ENCODE data around the gene SLCO3A1. TPM values are rescaled to one million over a fixed set of nuclear protein-coding genes. Genes with fewer than 3 reads are reported as not detected.

SLCO3A1 gene
- total and polyA plus RNA-seq, 10 donors, result 7.5 to 79.5 (median 40.7) TPM

DNA sequence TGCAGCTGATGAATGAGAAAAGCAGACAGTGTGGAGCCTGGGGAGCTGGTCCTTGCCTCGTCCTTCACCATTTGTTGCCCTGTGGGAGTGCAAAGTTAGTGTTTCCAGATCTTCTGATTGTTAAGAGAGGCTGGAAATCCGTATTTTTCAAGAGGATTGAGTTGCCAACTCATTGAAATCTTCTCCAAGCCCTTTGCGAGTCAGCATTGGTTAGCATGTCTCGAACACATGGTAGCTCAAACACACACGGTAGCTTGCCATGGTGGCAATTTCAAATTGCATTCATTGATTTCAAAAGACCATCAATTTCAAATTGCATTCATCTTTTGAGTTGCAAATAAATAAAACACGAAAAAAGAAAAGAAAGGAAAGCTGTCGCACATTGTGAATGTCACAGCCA lies 70.7 kb downstream of the SLCO3A1 start:
- H3K27me3 ChIP-seq (replicated peaks in 1 of 7), result no peaks in the 10 kb centered on the region
- WGBS, 5 donors, result 82 to 90% (median 87%) methylated on average over 7 of the region's 7 CpGs
- intact Hi-C loops (cut with DNase I; ENCODE audit: low total_unique reads), result no loop called here
- TF ChIP-seq, protein P1, sequence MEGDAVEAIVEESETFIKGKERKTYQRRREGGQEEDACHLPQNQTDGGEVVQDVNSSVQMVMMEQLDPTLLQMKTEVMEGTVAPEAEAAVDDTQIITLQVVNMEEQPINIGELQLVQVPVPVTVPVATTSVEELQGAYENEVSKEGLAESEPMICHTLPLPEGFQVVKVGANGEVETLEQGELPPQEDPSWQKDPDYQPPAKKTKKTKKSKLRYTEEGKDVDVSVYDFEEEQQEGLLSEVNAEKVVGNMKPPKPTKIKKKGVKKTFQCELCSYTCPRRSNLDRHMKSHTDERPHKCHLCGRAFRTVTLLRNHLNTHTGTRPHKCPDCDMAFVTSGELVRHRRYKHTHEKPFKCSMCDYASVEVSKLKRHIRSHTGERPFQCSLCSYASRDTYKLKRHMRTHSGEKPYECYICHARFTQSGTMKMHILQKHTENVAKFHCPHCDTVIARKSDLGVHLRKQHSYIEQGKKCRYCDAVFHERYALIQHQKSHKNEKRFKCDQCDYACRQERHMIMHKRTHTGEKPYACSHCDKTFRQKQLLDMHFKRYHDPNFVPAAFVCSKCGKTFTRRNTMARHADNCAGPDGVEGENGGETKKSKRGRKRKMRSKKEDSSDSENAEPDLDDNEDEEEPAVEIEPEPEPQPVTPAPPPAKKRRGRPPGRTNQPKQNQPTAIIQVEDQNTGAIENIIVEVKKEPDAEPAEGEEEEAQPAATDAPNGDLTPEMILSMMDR (IDR thresholded peaks at IDR 0.05 in 8 of 11, conservative IDR thresholded peaks at IDR 0.05 in 3 of 11), result no peak
- TF ChIP-seq POLR2AphosphoS5 (IDR thresholded peaks at IDR 0.05), result no peak
- no peak for TF ChIP-seq POLR2A (IDR thresholded peaks at IDR 0.05)
- no peak overlapping the region for H3K4me3 ChIP-seq
- H3K36me3 ChIP-seq, result no peaks in the 10 kb centered on the region
- peaks cover 3 to 79% (median 20%) of the 10 kb centered on the region in 6 donors for H3K4me1 ChIP-seq
- no peak for DNase-seq
- H3K27ac ChIP-seq, result peak overlapping the region in 4 of 8 donors; percentile 9 to 80 (median 56)
- no peaks in the 10 kb centered on the region for H3K9me3 ChIP-seq

DNA sequence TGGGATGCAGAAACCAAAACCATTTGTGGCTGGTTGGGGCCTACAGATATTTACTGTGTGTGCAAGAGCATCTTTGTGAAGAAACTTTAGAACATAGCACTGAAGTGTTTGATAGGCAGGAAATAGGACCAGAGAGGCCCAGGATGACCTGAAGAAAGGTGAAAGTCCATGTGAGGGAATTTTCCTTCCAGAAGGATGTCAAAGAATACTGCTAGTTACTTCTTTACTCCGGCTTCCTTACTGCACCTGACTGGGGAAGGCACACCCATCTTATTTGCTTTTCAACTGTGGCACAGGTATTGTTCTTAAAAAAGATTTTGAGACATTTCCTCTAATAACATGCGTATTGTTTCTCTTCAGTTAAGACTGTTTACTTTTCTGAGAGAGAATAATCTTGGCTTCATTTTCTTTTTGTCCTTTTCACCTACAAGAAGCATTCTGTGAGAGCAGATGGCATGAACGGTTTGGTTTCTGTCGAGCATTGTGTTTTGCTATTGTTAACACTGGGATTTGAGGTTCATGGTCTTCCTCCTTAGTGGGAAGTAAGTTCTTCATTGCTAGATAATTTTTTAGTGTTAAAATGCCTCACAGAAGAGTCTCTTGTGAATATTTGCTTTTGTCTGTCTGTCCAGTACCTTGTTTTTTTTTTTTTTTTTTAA lies 71.5 kb downstream of the SLCO3A1 start:
- TF ChIP-seq POLR2A (IDR thresholded peaks at IDR 0.05) (no peak), POLR2AphosphoS5 (IDR thresholded peaks at IDR 0.05) (no peak)
- TF ChIP-seq, protein P1 (IDR thresholded peaks at IDR 0.05 in 8 of 11, conservative IDR thresholded peaks at IDR 0.05 in 3 of 11), result no peak
- intact Hi-C loops (cut with DNase I; ENCODE audit: low total_unique reads), result no loop called here
- WGBS, 5 donors, result 82 to 94% (median 89%) methylated on average over 4 of the region's 4 CpGs
- Histone ChIP-seq H3K9me3 (no peaks in the 10 kb centered on the region), H3K4me1 (peaks cover 3 to 72% (median 22%) of the 10 kb centered on the region in 6 donors), H3K27ac (peak overlapping the region in 5 of 8 donors; percentile 9 to 71 (median 61)), H3K36me3 (no peaks in the 10 kb centered on the region), H3K4me3 (no peak overlapping the region), H3K27me3 (replicated peaks in 1 of 7) (no peaks in the 10 kb centered on the region)
- DNase-seq, result no peak

DNA sequence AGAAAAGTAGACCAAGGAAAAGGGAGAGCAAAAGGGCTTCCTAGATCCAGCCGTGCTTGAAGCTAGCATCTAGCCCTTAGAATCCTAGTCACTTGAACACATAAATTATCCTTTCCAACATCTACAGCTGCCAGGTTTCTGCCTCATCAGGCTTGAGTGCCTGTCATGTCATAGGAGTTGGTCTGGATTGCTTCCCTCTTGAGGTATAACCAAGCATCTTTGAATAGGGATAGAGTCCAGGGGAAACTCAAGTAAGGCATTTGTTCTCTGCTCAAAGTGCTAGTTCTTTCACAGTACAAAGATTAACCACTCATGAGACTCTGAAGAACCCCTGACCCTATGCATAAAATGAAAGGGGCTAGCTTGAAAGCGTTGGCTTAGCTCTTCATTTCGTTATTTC lies 72.3 kb downstream of the SLCO3A1 start:
- H3K4me3 ChIP-seq, result no peak overlapping the region
- WGBS, 5 donors, result 83 to 90% (median 86%) methylated on average over 3 of the region's 3 CpGs

DNA sequence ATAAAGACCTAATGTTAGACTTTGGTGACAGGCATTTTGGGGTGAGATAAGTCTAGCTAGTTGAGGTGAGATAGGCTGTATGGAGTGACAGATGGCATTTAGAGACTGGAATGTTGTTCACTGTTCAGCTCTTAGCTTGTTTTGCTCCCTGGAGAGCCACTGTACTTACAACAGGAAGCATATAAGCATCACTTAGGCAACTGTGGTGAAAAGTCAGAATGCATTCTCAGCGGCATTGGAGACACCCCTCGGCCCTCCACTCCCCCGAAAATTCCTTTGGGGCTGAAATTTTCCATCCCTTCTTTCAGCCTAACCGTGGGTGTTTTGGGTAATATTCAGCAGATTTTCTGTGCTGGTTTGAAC lies 73.4 kb downstream of the SLCO3A1 start:
- Histone ChIP-seq H3K27me3 (replicated peaks in 1 of 7) (no peaks in the 10 kb centered on the region), H3K36me3 (no peaks in the 10 kb centered on the region), H3K4me3 (no peak overlapping the region), H3K27ac (peak overlapping the region in 6 of 8 donors; percentile 6 to 71 (median 60)), H3K9me3 (no peaks in the 10 kb centered on the region), H3K4me1 (peaks cover 0 to 52% (median 12%) of the 10 kb centered on the region in 6 donors)
- TF ChIP-seq, protein P1 (IDR thresholded peaks at IDR 0.05 in 8 of 11, conservative IDR thresholded peaks at IDR 0.05 in 3 of 11), result no peak
- TF ChIP-seq POLR2A (IDR thresholded peaks at IDR 0.05) (no peak), POLR2AphosphoS5 (IDR thresholded peaks at IDR 0.05) (peak in 1 of 3 donors; percentile 48)
- intact Hi-C loops (cut with DNase I; ENCODE audit: low total_unique reads), result no loop called here
- DNase-seq, result no peak
- 9 to 30% (median 21%) methylated on average over 4 of the region's 4 CpGs for WGBS, 5 donors

More for the DNA sequence above, 72.3 kb downstream of the SLCO3A1 start:
- intact Hi-C loops (cut with DNase I; ENCODE audit: low total_unique reads), result no loop called here
- H3K4me1 ChIP-seq, result peaks cover 3 to 63% (median 22%) of the 10 kb centered on the region in 6 donors
- no peaks in the 10 kb centered on the region for H3K9me3 ChIP-seq
- no peaks in the 10 kb centered on the region for H3K27me3 ChIP-seq (replicated peaks in 1 of 7)
- TF ChIP-seq, protein P1 (IDR thresholded peaks at IDR 0.05 in 8 of 11, conservative IDR thresholded peaks at IDR 0.05 in 3 of 11), result no peak
- TF ChIP-seq POLR2A (IDR thresholded peaks at IDR 0.05) (no peak), POLR2AphosphoS5 (IDR thresholded peaks at IDR 0.05) (no peak)
- no peaks in the 10 kb centered on the region for H3K36me3 ChIP-seq
- peak overlapping the region in 5 of 8 donors; percentile 6 to 71 (median 61) for H3K27ac ChIP-seq
- DNase-seq, result no peak
